ENCODE measurements around the gene FAIM.
"Not testable (repeated sequence)": the region's sequence is repeated elsewhere in the genome, so short reads cannot be mapped to it uniquely, and the experiment has no call there.

GRCh38 chr3:138566293-138566692, 42.3 kb upstream of the FAIM start:
- not testable (repeated sequence) for TF ChIP-seq CTCF (IDR thresholded peaks at IDR 0.05; ENCODE audit: extremely low read depth in 1 of 2, insufficient read depth in 1 of 2, low read depth in 1 of 2, low read length in 2 of 2); FOS (IDR thresholded peaks at IDR 0.05; ENCODE audit: borderline replicate concordance, insufficient read depth, low read length); POLR2A (IDR thresholded peaks at IDR 0.05; ENCODE audit: low read depth, low read length); POLR2AphosphoS5 (IDR thresholded peaks at IDR 0.05; ENCODE audit: insufficient read depth, low read depth, low read length); EZH2 (IDR thresholded peaks at IDR 0.05; ENCODE audit: borderline replicate concordance, low read depth, low read length, severe bottlenecking); MYC (IDR thresholded peaks at IDR 0.05; ENCODE audit: low read depth, low read length); JUN (IDR thresholded peaks at IDR 0.05; ENCODE audit: borderline replicate concordance, insufficient read depth, insufficient read length, low read depth)

All from endothelial cell of umbilical vein (primary cell).